HG03442 (cell line): ENCODE measurements around the gene TRMT10C.
"Not testable (repeated sequence)": the region's sequence is repeated elsewhere in the genome, so short reads cannot be mapped to it uniquely, and the experiment has no call there.

ENCODE experiments used
- ATAC-seq: cut with Tn5 transposase; IDR thresholded peaks from one replicate; pipeline ENCODE4 v1.9.1; 2021; ENCODE audit warnings: mild to moderate bottlenecking, moderate library complexity; ENCODE audit not compliant: unreplicated experiment

The TRMT10C gene

DNA sequence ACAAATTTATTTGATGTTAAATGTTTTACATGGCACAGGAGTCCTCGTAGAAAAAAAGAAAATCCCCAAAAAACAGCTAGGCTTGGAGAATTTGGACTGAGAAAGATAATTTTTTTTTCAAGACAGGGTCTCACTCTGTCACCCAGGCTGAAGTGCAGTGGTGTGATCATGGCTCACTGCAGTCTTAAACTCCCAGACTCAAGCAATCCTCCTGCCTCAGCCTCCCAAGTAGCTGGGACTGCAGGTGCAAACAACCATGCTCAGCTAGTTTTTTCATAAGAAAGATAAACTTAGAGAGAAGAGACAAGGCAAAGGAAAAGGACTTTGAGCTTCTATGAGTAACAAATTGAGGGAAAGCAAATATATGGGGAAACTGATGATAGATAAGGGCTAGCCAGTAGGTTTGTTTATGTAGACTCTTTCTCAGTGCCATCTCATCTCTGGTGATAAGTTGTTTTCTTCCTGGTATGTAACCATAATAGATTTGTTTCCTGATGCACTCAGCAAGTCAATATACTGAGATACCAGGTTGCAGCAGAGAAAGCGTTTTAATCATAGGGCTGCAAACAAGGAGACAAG lies 13.1 kb upstream of the TRMT10C start:
- no peak for ATAC-seq

DNA sequence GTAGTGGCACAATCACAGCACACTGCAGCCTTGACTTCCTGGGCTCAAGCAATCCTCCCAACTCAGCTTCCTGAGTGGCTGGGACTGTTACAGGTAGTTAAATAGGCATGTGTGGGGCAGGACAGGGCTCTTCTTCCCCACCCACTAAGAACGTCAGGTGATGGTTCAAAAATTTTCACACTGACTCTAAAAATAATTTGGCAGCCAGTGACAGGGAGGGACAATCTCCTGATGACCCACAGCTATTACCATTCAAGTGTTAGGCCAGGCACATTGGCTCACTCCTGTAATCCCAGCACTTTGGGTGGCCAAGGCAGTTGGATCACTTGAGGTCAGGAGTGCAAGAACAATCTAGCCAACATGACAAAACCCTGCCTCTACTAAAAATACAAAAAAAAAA lies 12.2 kb upstream of the TRMT10C start:
- no peak for ATAC-seq

DNA sequence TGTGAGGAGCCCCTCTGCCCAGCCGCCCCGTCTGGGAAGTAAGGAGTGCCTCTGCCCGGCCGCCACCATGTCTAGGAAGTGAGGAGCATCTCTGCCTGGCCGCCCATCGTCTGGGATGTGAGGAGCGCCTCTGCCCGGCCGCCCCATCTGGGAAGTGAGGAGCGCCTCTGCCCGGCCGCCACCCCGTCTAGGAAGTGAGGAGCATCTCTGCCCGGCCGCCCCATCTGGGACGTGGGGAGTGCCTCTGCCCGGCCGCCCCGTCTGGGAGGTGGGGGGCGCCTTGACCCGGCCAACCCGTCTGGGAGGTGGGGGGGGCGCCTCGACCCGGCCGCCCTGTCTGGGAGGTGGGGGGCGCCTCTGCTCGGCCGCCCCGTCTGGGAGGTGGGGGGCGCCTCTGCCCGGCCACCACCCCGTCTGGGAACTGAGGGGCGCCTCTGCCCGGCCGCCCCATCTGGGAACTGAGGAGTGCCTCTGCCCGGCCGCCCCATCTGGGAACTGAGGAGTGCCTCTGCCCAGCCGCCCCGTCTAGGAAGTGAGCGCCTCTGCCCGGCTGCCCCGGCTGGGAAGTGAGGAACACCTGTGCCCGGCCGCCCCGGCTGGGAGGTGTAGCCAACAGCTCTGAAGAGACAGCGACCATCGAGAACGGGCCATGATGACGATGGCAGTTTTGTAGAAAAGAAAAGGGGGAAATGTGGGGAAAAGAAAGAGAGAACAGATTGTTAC lies 10.1 kb upstream of the TRMT10C start:
- not testable (repeated sequence) for ATAC-seq

DNA sequence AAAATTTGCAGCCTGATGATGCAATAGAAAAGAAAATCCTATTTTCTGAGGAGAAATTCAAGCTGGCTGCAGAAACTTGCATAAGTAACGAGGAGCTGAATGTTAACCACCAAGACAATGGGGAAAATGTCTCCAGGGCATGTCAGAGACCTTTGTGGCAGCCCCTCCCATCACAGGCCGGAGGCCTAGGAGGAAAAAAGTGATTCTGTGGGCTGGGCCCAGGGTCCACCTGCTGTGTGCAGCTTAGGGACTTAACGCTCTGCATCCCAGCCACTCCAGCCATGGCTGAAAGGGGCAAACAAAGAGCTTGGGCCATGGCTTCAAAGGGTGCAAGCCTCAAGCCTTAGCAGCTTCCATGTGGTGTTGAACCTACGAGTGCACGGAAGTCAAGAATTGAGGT lies 8.3 kb upstream of the TRMT10C start:
- not testable (repeated sequence) for ATAC-seq

DNA sequence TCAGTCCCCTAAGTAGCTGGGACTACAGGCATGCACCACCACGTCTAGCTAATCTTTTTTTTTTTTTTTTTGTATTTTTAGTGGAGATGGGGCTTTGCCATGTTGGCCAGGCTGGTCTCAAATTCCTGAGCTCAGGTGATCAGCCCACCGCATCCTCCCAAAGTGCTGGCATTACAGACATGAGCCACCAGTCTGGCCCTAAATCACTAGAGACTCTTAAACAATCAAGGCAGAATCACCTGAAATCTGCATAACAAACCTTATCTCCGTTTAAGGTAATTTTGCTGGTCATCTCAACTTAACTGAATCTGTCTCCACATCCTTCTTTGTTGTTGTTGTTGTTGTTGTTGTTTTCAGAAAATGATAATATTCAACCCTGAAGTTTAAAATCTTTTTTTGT lies 5.6 kb upstream of the TRMT10C start:
- ATAC-seq = no peak

DNA sequence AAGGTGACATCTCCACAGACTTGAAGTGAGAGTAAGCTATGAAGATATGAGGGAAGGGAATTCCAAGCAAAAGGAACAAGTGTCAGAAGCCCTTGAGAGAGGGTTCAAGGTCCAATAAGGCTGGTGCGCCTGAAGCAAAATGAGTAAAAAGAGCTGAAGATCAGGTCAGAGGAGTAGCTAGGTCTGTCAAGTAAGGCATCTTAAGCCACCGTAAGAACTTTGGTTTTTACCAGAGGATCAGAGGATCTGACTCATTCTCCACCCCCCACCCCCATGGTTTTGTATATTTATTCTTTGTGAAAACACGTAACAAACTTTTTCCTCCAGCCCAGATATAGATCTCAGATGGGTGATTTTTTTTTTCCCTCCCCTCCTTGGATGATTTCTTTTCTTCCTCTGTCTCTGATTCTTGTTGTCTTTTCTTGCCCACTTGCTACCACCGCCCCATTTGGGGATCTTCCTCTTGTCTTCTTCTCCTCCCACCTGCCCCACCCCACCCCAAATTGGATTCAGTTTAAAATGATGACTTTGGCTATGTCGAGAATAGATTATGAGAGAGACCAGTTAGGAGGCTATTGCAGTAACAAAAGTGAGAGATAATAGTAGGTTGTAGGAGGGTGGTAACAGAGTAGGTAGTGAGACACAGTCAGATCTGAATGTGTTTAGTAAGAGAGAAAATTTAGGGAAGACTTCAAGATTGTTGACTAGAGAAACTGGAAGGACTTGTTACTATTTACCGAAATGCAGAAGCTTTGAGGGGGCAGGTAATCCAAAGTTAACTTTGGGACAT lies 6.1 kb downstream of the TRMT10C start:
- ATAC-seq = no peak

DNA sequence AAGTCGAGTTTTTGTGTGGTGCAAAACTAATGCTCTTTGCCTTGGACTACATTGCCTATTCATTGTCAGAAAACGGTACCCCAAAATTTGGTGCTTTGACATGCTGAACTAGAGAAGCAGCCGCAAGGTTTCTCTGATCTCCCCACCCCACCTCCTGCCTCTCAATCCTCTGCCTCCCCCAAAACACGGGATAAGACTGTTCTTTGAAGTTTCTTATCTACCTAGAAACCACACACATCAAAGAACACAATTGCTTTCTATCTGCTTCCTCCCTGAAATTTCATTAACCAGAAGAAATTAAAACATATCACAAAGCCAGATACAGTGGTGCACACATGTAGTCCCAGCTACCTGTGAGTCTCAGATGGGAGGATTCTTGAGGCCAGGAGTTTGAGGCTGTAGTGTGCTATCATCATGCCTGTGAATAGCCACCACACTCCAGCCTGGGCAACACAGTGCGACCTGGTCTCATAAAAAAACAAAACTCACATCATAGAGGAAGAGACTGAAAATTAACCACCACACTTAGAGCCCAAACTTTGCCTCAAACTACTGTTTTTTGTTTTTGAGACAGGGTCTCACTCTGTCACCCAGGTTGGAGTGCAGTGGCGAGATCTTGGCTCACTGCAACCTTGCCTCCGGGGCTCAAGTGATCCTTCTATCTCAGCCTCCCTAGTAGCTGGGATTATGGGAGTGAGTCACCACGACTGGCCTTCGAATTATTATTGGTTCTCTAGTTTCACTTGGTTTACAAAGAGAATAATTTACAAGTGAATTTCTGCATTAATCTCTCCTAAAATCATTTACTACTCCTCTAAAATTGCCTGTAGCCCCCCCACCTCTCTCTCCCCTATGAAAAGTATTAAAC lies 9.6 kb downstream of the TRMT10C start:
- ATAC-seq = no peak

DNA sequence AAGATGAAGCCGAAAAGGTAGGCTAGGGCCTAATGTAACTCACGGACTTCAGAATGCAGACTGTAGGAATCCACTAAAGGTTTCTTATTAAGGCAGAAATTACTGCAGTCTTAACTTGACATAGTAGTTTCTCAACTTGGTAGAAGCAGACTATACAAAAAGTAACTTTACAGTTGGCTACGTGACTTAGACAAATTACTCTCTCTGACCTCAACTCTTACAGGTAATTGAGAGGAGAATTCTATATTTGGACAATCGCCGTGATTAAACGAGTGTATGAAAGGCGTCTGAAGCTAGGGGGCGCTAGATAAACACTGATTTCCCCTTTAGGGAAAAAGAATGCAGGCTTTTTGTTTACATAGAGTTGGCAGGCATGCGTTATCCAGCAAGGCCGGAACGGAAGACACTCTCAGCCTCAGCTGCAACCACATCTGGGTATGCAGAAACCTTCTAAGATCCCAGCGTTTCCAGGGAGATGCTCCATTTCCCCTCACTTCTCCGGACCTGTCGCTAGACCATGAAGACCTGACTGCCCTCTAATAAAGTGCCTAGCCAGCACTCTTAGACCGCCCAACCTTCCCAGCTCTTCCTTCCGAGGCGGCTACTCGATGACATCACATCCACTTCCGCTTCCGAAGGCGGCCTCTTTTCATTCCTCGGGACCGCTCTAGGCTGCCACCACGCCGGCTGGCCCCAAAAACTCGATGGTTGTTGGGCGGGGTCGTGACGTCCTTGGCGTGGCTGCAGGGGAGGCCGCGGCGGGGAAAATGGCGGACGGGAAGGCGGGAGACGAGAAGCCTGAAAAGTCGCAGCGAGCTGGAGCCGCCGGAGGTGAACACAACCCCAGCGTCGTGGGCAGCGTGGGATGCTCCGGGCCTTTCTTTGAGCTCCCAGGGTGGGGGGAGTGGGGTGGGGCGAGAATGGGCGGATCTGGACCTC lies 12.1 kb downstream of the TRMT10C start, which contains the start of gene PCNP:
Gene PCNP, plus strand, starts transcription at position 732 of the 939 bp plus-strand sequence. Its CDS starts 36 bp downstream, at position 768.
- peak; percentile 84 for ATAC-seq

DNA sequence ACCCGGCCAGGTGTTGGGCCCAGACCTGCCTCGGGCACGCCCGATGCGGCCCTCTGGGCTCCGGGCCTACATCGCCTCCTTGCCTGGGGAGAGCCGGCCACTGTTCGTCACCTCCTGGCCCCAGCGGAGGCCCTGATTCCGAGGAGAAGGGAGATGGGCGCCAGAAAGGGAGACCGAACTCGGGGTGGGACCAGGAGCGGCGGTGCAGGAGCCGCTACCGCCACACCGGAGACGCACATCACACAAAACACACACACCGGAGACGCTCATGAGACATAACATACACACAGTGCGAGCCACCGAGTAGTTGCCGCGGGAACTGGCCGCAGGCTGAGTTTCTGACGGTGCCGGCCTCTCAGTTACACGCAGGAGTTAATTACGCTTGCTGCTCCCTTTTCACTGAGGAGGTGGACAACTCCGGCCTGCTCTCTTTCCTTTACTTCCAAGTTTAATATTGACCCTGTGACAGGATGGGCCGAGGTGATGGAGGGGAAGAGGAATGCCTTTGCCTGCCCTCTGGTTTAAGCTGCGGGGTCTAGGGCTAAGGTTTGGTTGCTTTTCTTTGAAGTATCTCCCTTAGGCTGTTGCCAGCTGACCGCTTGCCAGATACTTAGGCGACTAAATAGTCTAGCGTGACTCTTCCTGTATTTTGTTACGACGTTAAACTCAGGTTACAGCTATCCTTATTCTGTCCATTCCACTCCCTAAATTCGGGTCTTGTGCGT lies 12.9 kb downstream of the TRMT10C start:
- peak; percentile 40 for ATAC-seq

DNA sequence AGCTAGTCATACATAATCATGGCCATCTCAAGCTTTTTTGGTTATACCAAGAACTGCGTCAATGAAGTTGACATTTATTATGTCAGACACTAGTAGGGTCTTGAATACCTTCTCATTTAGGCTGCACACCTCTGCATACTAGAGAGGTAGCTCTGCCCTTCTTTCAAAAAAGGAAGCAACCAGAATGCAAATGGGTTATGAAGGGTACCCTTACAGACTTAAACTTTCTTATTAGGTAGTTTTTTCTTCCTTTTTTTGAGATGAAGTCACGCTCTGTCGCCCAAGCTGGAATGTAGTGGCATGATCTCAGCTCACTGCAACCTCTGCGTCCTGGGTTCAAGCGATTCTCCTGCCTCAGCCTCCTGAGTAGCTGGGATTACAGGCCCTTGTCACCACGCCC lies 15.6 kb downstream of the TRMT10C start:
- no peak for ATAC-seq

DNA sequence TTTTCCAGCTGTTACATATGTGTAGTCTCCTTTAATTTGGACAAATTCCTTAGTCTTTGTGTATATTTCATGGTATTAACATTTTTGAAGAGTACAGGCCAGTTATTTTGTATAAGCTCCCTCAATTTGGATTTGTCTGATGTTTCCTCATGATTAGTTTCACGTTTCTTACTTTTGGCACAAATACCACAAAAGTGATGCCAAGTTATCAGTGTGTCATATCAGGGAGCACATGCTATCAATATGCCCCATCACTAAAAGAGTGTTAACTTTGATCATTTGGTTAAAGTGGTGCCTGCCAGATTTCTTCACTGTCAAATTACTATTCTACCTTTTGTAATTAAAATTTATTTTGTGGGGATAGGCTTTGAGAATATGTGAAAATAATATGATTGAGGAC lies 26.9 kb downstream of the TRMT10C start:
- ATAC-seq = no peak

DNA sequence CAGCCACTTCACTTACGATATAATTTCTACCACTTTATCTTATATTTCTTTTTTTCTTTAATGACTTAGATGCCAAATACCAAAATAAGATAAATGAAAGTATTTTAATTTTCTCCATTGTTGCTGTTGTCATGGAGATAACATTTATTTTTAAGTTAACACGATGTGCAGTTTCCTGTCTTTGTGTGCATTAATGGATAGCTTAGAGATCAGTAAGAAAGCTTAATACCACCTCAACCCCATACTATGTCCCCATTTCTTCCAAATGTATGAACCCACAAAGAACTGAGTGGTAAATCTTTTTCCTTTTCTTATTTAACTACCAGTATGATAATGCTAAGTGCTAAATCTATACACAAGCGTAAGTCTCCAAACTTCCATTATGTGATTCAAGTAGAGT lies 29.4 kb downstream of the TRMT10C start:
- ATAC-seq = no peak

DNA sequence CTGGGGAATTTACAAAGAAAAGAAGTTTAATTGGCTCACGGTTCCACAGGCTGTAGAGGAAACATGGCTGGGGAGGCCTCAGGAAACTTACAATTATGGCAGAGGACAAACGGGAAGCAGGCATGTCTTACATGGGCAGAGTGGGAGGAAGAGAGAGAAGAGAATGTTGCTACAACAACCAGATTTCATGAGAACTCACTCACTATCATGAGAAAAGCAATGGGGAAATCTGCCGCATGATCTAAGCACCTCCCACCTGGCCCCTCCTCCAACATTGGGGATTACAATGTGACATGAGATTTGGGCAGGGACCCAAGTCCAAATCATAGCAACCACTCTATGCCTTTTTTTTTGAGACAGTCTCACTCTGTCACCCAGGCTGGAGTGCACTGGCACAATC lies 41.1 kb downstream of the TRMT10C start:
- no peak for ATAC-seq

DNA sequence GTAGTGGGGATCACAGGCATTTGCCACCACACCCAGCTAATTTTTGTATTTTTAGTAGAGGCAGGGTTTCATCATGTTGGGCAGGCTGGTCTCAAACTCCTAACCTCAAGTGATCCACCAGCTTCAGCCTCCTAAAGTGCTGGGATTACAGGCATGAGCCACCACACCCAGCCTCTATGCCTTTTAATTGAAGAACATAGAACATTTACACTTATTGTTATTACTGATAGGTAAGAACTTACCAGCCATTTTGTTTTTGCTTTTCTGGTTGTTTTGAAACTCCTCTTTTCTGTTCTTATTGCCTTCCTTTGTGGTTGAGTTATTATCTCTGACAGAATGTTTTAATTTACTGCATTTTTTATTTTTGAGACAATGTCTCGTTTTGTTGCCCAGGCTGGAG lies 41.5 kb downstream of the TRMT10C start:
- ATAC-seq = no peak

DNA sequence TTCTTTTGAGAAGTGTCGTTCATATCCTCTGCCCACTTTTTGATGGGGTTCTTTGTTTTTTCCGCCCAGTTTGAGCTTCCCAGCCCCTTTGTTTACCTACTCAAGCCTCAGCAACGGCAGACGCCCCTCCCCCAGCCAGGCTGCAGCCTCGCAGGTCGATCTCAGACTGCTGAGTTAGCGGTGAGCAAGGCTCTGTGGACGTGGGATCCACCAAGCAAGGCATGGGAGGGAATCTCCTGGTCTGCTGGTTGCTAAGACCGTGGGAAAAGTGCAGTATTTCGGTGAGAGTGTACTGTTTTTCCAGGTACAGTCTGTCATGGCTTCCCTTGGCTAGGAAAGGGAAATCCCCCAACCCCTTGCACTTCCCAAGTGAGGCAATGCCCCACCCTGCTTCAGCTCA lies 43.7 kb downstream of the TRMT10C start:
- ATAC-seq = not testable (repeated sequence)

DNA sequence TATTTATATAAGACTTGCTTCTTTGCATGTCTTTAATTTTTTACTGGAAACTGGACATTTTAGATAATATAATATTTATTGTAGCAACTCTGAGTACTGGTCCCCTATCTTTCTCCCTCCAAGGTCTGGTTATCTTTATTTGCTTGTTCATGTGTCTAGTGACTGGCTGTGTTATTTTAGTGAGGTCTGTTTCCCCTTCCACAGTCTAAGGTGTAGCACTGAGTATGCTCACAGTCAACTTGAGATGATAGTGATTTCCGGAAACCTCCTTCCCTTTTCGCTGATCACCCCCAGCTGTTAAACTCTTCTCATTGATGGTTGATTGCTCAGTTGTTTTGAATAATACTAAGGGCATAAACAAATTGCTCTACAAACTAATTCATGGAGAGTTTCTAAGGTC lies 49.4 kb downstream of the TRMT10C start:
- ATAC-seq = peak; percentile 60

DNA sequence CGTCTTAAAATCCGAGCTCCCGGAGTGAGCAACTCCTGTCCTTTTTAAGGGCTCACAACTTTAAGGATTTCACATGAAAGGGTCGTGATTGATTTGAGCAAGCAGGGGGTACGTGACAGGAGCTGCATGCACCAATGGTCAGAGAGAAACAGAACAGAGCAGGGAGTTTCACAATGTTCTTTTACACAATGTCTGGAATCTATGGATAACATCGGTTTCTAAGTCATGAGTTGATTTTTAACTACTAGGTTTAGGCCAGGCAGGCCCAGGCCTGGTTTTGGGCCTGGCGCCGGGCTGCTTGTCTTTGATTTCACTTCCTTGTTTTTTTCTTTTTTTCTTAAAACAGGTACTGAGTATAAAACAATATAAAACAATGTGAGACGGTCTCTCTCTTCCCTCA lies 51.3 kb downstream of the TRMT10C start:
- not testable (repeated sequence) for ATAC-seq

DNA sequence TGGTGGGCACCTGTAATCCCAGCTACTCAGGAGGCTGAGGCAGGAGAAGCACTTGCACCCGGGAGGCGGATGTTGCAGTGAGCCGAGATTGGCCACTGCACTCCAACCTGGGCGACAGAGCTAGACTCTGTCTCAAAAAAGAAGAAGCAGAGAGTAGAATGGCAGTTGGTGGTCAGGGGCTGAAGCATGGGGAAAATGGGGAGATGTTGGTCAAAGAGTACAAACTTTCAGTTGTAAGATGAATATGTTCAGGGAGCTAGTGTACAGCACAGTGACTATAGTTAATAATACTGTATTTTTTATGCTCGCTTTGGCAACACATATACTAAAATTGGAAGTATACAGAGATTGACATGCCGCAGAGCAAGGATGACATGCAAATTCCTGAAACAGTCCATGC lies 53.9 kb downstream of the TRMT10C start:
- ATAC-seq = no peak
